Measurements from ENCODE around the gene STAT5A.
"Not testable (repeated sequence)": the region's sequence is repeated elsewhere in the genome, so short reads cannot be mapped to it uniquely, and the experiment has no call there.

Gene STAT5A

DNA sequence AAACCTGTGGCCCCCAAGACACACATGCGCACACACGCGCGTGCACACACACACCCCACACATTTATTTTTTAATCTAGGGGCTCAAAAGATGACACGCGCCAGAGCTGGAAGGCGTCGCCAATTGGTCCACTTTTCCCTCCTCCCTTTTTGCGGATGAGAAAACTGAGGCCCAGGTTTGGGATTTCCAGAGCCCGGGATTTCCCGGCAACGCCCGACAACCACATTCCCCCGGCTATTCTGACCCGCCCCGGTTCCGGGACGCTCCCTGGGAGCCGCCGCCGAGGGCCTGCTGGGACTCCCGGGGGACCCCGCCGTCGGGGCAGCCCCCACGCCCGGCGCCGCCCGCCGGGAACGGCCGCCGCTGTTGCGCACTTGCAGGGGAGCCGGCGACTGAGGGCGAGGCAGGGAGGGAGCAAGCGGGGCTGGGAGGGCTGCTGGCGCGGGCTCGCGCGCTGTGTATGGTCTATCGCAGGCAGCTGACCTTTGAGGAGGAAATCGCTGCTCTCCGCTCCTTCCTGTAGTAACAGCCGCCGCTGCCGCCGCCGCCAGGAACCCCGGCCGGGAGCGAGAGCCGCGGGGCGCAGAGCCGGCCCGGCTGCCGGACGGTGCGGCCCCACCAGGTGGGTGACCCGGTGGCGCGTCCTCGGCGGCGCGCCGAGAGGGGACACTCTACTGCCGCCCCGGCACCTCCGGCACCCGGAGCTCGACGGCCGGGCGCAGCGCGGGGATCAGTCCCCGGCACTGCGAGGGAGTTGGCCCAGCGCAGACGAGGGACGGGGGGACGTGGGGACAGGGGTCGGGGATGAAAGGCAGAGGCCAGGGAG lies at the start of gene STAT5A:
Gene STAT5A, plus strand, starts transcription at position 522 of the 826 bp plus-strand sequence. CDS start 914 bp downstream, outside the sequence.
- DNase-seq: peak; percentile 85

DNA sequence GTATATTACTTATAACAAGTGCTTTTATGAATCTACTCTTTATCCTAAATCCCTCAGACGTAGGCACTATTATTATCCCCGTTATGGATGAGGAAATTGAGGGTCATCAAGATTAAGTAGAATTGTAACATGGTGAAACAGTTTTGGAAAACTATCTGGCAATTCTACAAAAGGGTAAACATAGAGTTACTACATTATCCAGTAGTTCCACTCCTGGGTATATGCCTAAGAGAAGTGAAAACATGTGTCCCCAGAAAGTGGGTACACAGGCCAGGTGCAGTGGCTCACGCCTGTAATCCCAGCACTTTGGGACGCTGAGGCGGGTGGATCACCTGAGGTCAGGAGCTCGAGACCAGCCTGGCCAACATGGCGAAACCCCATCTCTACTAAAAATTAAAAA lies 48.7 kb upstream of the STAT5A start:
- not testable (repeated sequence) for DNase-seq

DNA sequence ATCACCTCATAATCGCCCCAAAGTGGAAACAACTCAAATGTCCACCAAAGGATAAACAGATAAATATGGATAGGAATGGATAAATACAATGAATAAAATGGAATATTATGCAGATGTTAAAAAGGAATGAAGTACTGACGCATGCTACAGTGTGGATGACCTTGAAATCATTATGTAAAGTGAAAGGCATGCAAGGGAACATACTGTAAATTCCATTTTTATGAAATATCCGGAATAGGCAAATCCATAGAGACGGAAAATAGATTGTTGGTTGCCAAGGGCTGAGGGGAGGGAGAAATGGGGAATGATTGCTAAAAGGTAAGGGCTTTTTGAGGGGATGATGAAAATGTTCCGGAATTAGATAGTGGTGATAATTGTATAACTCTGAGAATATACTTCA lies 48.1 kb upstream of the STAT5A start:
- no peak for DNase-seq

DNA sequence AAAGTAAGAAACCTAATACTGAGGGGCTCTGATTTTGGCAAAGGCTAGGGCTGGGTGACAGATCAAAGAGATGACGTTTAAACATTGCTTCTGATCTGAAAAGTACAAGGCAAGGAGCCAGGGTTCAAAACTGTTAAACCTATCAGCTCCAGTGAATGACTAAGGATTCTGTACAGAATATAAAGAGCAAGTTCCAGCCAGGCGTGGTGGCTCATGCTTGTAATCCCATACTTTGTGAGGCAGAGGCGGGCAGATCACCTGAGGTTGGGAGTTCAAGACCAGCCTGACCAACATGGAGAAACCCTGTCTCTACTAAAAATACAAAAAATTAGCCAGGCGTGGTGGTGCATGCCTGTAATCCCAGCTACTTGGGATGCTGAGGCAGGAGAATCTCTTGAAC lies 47.4 kb upstream of the STAT5A start:
- DNase-seq: not testable (repeated sequence)

DNA sequence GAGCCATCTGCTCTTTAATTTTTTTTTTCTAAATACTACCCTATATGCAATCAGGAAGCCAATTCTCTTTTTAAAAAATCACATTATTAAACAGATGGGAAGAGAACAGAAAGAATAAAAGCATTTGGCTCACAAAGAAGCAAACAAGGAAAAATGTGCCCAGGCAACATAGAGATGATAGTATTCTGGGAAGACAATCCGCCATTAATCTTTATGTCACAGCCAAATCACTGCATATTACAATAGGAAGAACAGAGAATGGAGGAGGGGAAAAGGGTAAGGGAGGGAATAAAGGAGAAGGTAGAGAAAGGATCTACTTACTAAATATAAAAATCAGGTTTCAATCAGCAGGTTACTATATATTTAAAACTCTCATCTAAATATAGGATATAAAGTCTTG lies 46.4 kb upstream of the STAT5A start:
- DNase-seq: no peak

- DNase-seq: no peak
These were observed 44.8 kb upstream of the STAT5A start for GRCh38 chr17:42243493-42243982.

DNA sequence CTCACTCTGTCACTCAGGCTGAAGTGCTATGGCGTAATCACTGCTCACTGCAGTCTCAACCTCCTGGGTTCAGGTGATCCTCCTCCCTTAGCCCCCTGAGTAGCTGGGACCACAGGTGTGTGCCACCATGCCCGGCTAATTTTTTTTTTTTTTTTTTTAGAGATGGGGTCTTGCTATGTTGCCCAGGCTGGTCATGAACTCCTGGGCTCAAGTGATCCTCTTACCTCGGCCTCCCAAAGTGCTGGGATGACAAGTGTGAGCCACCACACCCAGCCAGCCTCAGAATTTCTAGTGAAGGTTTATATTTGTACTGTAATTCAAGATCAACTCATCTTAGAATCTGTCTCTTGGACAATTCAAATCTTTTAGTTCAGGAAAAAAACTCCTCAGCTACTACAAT lies 44.2 kb upstream of the STAT5A start:
- not testable (repeated sequence) for DNase-seq

DNA sequence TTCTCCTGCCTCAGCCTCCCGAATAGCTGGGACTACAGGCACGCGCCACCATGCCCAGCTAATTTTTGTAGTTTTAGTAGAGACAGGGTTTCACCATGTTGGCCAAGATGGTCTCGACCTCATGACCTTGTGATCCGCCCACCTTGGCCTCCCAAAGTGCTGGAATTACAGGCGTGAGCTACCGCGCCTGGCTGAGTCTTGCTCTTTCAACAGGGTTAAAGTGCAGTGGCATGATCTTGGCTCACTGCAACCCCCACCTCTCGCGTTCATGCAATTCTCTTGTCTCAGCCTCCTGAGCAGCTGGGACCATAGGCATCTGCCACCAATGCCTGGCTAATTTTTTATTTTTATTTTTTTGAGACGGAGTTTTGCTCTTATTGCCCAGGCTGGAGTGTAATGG lies 43.1 kb upstream of the STAT5A start:
- not testable (repeated sequence) for DNase-seq

DNA sequence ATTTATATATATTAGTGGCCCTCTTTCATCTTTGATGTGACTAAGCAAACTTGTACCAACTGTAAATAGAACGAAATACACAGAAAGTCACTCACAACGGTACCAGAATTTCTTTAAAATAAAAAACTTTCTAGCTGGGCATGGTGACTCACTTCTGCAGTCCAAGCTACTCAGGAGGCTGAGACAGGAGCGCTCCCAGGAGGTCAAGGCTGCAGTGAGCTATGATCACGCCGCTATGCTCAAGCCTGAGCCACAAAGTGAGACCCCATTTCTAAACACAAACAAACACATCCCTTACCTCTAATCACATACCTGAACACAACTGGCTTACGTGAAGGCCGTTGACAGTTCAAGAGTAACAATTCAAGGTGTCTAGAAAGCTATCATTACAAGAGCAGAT lies 41.8 kb upstream of the STAT5A start:
- no peak for DNase-seq

DNA sequence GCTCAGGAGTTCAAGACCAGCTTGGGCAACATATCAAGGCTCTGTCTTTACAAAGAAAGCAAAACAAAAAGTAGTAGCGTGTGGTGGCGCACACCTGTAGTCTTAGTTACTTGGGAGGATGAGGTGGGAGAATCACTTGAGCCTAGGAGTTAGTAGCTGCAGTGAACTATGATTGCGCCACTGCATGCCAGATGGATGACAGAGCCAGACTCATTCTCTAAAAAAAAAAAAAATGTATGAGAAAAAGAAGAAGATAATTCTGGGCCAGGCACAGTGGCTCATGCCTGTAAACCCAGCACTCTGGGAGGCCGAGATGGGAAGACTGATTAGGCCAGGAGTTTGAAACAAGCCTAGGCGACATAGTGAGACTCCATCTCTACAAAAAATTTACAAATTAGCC lies 40.6 kb upstream of the STAT5A start:
- no peak for DNase-seq

DNA sequence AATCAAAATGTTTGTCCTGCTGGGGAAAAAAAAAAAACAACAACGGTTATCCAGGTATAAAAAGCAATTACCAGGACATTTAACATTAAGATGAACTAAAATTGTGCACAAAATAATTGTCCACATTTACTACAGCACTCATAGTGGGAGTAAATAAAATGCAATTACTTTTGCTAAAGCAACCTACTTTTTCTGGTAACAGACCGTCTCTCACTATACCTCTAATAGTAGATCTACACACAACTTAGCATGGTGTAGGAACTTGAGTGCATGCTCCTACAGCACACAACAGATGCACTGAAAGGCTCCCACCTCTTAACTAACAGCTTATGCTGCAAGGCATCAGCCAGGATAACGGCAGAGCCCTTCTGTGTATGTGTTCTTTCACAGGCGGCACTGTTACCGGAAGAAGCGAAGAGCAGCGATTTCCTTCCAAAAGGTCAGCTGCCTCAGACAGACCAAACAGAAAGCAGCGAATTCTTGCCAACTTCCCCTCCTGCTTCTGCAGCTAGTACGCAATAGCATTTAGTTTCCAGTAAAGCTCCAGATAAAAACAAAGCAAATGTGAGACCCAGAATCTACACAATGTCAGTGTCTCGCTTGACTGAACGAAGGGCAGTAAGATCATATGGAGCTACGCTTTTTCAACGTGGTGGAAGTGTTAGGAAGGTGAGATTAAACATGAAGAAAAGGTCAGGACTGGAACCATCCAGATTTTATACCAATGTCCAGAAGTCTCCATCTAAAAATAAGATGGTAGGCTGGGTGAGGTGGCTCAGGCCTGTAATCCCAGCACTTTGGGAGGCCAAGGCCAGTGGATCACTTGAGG lies 39.7 kb upstream of the STAT5A start:
- DNase-seq: peak; percentile 88

DNA sequence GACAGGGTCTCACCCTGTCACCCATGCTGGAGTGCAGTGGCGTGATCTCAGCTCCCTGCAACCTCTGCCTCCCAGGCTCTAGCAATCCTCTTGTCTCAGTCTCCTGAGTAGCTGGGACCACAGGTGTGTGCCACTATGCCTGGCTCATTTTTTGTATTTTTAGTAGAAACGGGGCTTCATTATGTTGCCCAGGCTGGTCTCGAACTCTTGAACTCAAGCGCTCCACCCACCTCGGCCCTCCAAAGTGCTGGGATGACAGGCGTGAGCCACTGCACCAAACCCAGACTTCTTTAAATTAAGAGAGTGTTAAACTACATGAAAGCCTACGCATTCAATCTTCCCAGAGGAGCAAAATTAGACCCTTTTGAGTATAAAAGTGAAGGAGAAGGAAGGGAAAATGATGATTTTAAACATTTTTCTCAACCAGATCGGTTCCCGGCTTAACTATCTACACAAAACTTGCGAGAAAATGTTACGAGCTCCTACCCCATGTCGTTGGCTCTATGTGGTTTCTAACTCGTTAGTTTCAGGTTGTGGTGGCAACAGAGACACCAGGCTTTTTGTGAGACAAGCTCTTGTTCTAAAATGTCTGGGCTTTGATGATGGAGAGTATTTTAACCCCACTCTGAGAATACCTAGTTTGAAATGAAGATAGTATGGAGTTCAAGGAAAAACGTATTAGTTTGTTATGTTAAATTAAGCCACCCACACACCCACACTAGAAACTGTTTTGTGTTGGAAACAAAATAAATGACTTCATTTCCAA lies 38.4 kb upstream of the STAT5A start:
- peak; percentile 79 for DNase-seq

DNA sequence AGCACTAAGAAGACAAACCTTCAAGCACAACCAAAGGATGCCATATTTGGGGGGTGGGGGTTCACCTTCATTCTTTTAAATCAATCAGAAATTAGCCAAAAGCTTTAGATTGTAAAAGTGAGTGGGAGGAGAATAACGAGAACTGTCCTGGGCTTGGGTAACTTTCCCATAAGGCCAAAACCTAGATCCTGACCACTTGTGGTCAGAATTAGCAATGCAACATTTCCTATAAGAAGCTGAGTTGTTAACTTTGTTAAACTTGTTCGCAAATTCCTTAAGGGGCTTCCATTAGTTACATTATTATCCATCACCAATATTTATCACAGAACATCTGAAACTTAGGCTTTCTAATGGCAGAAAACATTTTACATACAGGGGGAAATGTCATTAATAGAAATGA lies 37.2 kb upstream of the STAT5A start:
- DNase-seq: no peak

- DNase-seq: no peak
These were observed 35.4 kb upstream of the STAT5A start for GRCh38 chr17:42252597-42253550.

DNA sequence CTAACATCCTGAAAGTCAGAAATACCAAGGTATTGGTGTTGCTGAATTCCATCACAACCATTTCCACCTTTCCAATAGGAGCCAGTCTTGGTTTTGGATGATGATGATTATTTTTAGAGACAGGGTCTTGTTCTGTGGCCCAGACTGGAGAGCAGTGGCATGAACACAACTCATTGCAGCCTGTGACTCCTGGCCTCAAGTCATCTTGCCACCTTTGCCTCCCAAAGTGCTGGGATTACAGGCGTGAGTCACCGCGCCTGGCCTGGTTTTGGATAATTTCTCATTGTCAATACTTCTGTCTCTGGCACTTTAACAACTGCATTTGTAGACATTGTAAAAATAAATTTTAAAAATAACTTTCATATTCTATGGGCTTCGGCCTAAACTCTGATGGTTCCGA lies 34.7 kb upstream of the STAT5A start:
- no peak for DNase-seq

DNA sequence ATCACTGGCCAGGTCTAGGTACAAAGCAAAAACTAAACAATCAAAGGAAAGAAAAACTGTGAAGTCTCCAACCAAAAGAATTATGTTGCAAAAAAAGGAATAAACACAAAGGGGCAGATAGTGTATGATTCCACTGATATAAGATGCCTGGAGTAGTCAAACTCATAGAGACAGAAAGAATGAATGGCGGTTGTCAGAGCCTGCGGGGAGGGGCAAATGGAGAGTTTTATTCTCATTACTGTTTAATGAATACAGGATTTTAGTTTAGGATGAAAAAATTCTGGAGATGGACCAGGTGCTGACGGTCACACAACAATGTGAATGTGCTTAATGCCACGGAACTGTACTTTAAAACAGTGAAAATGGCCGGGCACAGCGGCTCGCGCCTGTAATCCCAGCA lies 32.9 kb upstream of the STAT5A start:
- no peak for DNase-seq

DNA sequence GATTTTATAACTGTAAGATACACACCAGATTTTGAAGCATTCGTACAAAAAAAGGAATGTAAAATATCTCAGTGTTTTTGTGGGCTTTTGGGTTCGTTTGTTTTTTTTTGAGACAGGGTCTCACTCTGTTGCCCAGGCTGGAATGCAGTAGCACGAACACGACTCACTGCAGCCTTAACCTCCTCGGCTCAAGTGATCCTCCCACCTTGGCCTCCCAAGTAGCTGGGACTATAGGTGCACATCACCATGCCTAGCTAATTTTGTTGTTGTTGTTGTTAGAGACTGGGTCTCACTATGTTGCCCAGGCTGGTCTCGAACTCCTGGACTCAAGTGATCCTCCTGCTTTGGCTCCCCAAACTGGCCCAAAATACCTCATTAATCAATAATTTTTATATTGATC lies 28.0 kb upstream of the STAT5A start:
- DNase-seq: no peak

GRCh38 chr17:42264366-42264765 lies 23.9 kb upstream of the STAT5A start:
- not testable (repeated sequence) for DNase-seq

DNA sequence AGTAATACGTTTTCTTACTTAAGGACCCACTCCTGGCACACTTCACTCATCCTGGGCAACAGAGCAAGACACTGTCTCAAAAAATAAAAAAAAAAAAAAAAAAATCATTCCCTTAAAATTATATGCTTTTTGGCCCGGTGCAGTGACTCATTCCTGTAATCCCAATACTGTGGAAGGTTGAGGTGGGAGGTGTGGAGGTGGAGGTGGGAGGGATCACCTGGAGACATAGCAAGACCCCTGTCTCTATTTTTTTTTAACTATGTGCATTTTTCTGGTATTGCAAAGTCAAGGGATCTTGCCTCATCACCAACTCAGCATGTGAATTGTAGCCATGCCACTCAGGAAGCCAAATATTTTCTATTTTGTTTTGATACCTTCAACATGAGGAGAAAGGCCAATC lies 21.8 kb upstream of the STAT5A start:
- no peak for DNase-seq

- peak; percentile 81 for DNase-seq
These were observed 21.2 kb upstream of the STAT5A start for GRCh38 chr17:42266918-42267766.

DNA sequence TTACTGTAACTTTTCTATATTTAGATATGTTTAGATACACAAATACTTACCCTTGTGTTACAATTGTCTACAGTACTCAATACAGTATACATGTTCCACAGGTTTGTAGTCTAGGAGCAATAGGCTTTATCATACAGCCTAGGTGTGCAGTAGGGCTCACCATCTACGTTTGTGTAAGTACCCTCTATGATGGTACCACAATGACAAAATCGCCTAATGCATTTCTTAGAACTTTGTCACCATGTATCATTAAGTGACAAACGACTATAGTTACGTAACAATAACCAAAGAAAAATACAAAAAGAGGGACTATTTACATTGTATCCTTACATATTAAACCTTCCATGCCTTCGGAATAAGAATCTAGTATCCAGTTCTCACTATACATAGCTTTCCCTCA lies 20.1 kb upstream of the STAT5A start:
- no peak for DNase-seq
